HCT116 (cell line): ENCODE measurements around the gene TAPT1. TPM values are rescaled to one million over a fixed set of nuclear protein-coding genes. Genes with fewer than 3 reads are reported as not detected.

Source experiments
- ATAC-seq: fragments of 200-7000 bp; cut with Tn5 transposase; 2 replicates; pipeline ENCODE4 v1.9.1; 2020; ENCODE audit warnings: mild to moderate bottlenecking, moderate library complexity
- BruUV-seq: library from RNA; stranded (reverse); fragments of 400-500 nt; replicated peaks from 2 replicates; lab custom pipeline; 2021; lab: Mats Ljungman, UMichigan
- CTCF ChIA-PET: fragments of 300-600 bp; sonication (Branson Sonifier 250); formaldehyde crosslinking; loops from one replicate; lab custom pipeline; 2021; ENCODE audit warnings: antibody characterized with exemption; lab: Charles Lee
- POLR2A ChIA-PET: fragments of 300-600, 350-600 bp; sonication (Branson Sonifier 250); formaldehyde crosslinking; loops from one replicate; lab custom pipeline; 2021; ENCODE audit warnings: antibody characterized with exemption; lab: Charles Lee
- RAD21 ChIA-PET, 2 experiments: fragments of 300-600 bp; sonication (Branson Sonifier 250); formaldehyde crosslinking; loops; one replicate each; lab custom pipeline; 2023; ENCODE audit warnings: low total read pairs in 2 of 2; ENCODE audit not compliant: uncharacterized antibody in 2 of 2, unreplicated experiment in 2 of 2, low non-redundant PET in 1 of 2; lab: Charles Lee
- DNase-seq: peaks from one replicate; pipeline ENCODE4 v3.0.0-alpha.2; 2010; ENCODE audit warnings: low read depth, low spot score
- H2AFZ ChIP-seq: fragments of 200-600 bp; shearing (Covaris generic), sonication (generic); 2 replicates; pipeline ENCODE4 v1.6.1; 2017; ENCODE audit warnings: low read depth, mixed run types, mixed read lengths, antibody characterized with exemption, low read length; ENCODE audit not compliant: poor library complexity, severe bottlenecking
- H3K27ac ChIP-seq: 2 replicates; pipeline ENCODE4 v1.5.1; 2012; ENCODE audit warnings: low read depth, low read length
- H3K27me3 ChIP-seq: fragments of 200-600 bp; sonication (generic); 2 replicates; pipeline ENCODE4 v1.6.1; 2016; ENCODE audit warnings: mixed run types, low read length, mixed read lengths; ENCODE audit not compliant: insufficient read depth
- H3K36me3 ChIP-seq, 2 experiments: fragments of 200-500 bp in 1 of 2; fragments of 200-600 bp in 1 of 2; sonication (Bioruptor generic) in 1 of 2; sonication (generic) in 1 of 2; 2 replicates each; pipeline versions ENCODE4 v1.5.1 to v1.6.1; 2014 to 2016; ENCODE audit warnings: low read length in 2 of 2, inconsistent platforms in 1 of 2, mixed read lengths in 1 of 2, mixed run types in 1 of 2; ENCODE audit not compliant: insufficient read depth in 2 of 2, control insufficient read depth in 1 of 2
- H3K4me1 ChIP-seq, 2 experiments: fragments of 200-600 bp in 1 of 2; sonication (generic) in 1 of 2; 2 replicates each; pipeline versions ENCODE4 v1.5.1 to v1.6.1; 2012 to 2017; ENCODE audit warnings: low read length in 2 of 2, inconsistent platforms in 1 of 2, mild to moderate bottlenecking in 1 of 2, mixed read lengths in 1 of 2, mixed run types in 1 of 2, moderate library complexity in 1 of 2; ENCODE audit not compliant: insufficient read depth in 2 of 2, control insufficient read depth in 1 of 2
- H3K4me2 ChIP-seq: fragments of 200-600 bp; sonication (generic); 2 replicates; pipeline ENCODE4 v1.6.1; 2017; ENCODE audit warnings: mixed run types, low read length, mixed read lengths
- H3K4me3 ChIP-seq, 2 experiments: fragments of 200-600 bp in 1 of 2; sonication (generic) in 1 of 2; replicated peaks in 1 of 2; 2 replicates each; pipeline ENCODE4 v1.5.1; 2011 to 2016; ENCODE audit warnings: low read length in 2 of 2, control low read depth in 1 of 2, low read depth in 1 of 2, mild to moderate bottlenecking in 1 of 2, mixed read lengths in 1 of 2, mixed run types in 1 of 2
- H3K79me2 ChIP-seq: fragments of 200-600 bp; sonication (generic); 2 replicates; pipeline ENCODE4 v1.6.1; 2017; ENCODE audit warnings: mild to moderate bottlenecking, mixed run types, low read length, moderate library complexity, mixed read lengths; ENCODE audit not compliant: insufficient read depth
- H3K9ac ChIP-seq: fragments of 200-600 bp; sonication (generic); 2 replicates; pipeline ENCODE4 v1.6.1; 2016; ENCODE audit warnings: low read length, mixed read lengths
- H3K9me2 ChIP-seq: fragments of 200-600 bp; sonication (generic), shearing (Covaris generic); 2 replicates; pipeline ENCODE4 v1.6.1; 2017; ENCODE audit warnings: mixed run types, mild to moderate bottlenecking, moderate library complexity; ENCODE audit not compliant: insufficient read depth
- H3K9me3 ChIP-seq, 2 experiments: fragments of 200-500 bp in 1 of 2; fragments of 200-600 bp in 1 of 2; sonication (Bioruptor generic) in 1 of 2; sonication (generic) in 1 of 2; 2 replicates each; pipeline ENCODE4 v1.6.1; 2014 to 2017; ENCODE audit warnings: low read length in 2 of 2, mixed read lengths in 2 of 2, inconsistent platforms in 1 of 2, low read depth in 1 of 2, mild to moderate bottlenecking in 1 of 2, mixed run types in 1 of 2, moderate library complexity in 1 of 2; ENCODE audit not compliant: control insufficient read depth in 1 of 2, insufficient read depth in 1 of 2
- H4K20me1 ChIP-seq: fragments of 200-600 bp; sonication (generic), shearing (Covaris generic); 2 replicates; pipeline ENCODE4 v1.6.1; 2017; ENCODE audit warnings: mixed run types, mild to moderate bottlenecking, moderate library complexity; ENCODE audit not compliant: insufficient read depth
- ATF3 ChIP-seq: IDR thresholded peaks from 2 replicates; pipeline ENCODE4 v1.6.1; 2012
- CEBPB ChIP-seq: IDR thresholded peaks from 2 replicates; pipeline ENCODE4 v1.6.1; 2012; ENCODE audit warnings: low read depth
- CTCF ChIP-seq, 3 experiments: fragments of 200-600 bp in 1 of 3; sonication (generic) in 1 of 3; IDR thresholded peaks in 2 of 3; conservative IDR thresholded peaks in 1 of 3; 2 replicates each; pipeline ENCODE4 v1.5.1; 2012 to 2017; ENCODE audit warnings: low read depth in 2 of 3, low read length in 2 of 3, antibody characterized with exemption in 1 of 3, borderline replicate concordance in 1 of 3, control low read depth in 1 of 3, mild to moderate bottlenecking in 1 of 3, mixed read lengths in 1 of 3, mixed run types in 1 of 3, moderate library complexity in 1 of 3; ENCODE audit not compliant: insufficient read depth in 1 of 3
- EGR1 ChIP-seq: IDR thresholded peaks from 2 replicates; pipeline ENCODE4 v1.6.1; 2012; ENCODE audit warnings: low read depth
- ELF1 ChIP-seq: IDR thresholded peaks from 2 replicates; pipeline ENCODE4 v1.6.1; 2012; ENCODE audit warnings: low read depth, borderline replicate concordance
- EZH2 ChIP-seq: fragments of 200-600 bp; sonication (generic); IDR thresholded peaks from 2 replicates; pipeline ENCODE4 v1.6.1; 2017; ENCODE audit warnings: antibody characterized with exemption, mixed run types
- FOSL1 ChIP-seq: IDR thresholded peaks from 2 replicates; pipeline ENCODE4 v1.6.1; 2012; ENCODE audit warnings: low read depth
- JUND ChIP-seq: IDR thresholded peaks from 2 replicates; pipeline ENCODE4 v1.6.1; 2012
- POLR2A ChIP-seq: IDR thresholded peaks from 2 replicates; pipeline ENCODE4 v1.7.0; 2011; ENCODE audit warnings: borderline replicate concordance; ENCODE audit not compliant: insufficient read depth, insufficient read length; ENCODE audit errors: extremely low read depth
- SP1 ChIP-seq: IDR thresholded peaks from 2 replicates; pipeline ENCODE4 v1.6.1; 2012; ENCODE audit warnings: low read depth
- SRF ChIP-seq: IDR thresholded peaks from 2 replicates; pipeline ENCODE4 v1.6.1; 2012; ENCODE audit warnings: low read depth
- YY1 ChIP-seq: IDR thresholded peaks from 2 replicates; pipeline ENCODE4 v1.6.1; 2011; ENCODE audit warnings: low read length, low read depth, moderate library complexity, mild to moderate bottlenecking; ENCODE audit not compliant: insufficient replicate concordance; ENCODE audit errors: extremely low read depth
- ZFX ChIP-seq: fragments of 450-650 bp; IDR thresholded peaks from 2 replicates; pipeline ENCODE4 v1.6.1; 2017
- ZNF274 ChIP-seq: fragments of 200-500 bp; sonication (Bioruptor generic); IDR thresholded peaks from 2 replicates; pipeline ENCODE4 v1.6.1; 2014; ENCODE audit warnings: mild to moderate bottlenecking, low read depth, low read length, inconsistent platforms
- intact Hi-C: fragments of 100-400 bp; cut with micrococcal nuclease; formaldehyde crosslinking; loops from 2 replicates; pipeline ENCODE4 v1.10.0; 2022
- total RNA-seq: library from RNA; stranded (reverse); gene quantifications from one replicate; pipeline ENCODE4 v1.2.1, GENCODE V29; 2021; ENCODE audit not compliant: unreplicated experiment

Gene TAPT1
- total RNA-seq, 1 experiment from 2014 or later: 11.7 TPM

- ChIA-PET CTCF (interaction anchor here (1.5 kb wide), 1 partner anchor 15 kb away, joined by 6 read pairs; no protein-coding TSS in a partner anchor), RAD21 (no interaction called here), POLR2A (no interaction called here)
- no peaks in the 10 kb centered on the region for H3K36me3 ChIP-seq
- H3K9me3 ChIP-seq: no peaks in the 10 kb centered on the region
- no peak overlapping the region for H3K9ac ChIP-seq
- H2AFZ ChIP-seq: no peak overlapping the region
- no peak for ATAC-seq
- H3K79me2 ChIP-seq: no peaks in the 10 kb centered on the region
- BruUV-seq: no TSS peak
- intact Hi-C loops: no loop called here
- no peaks in the 10 kb centered on the region for H4K20me1 ChIP-seq
- DNase-seq: no peak
- H3K27me3 ChIP-seq: no peaks in the 10 kb centered on the region
- no peak overlapping the region for H3K27ac ChIP-seq
- H3K9me2 ChIP-seq: no peaks in the 10 kb centered on the region
- TF ChIP-seq JUND: no peak
- TF ChIP-seq CEBPB: no peak
- no peak for TF ChIP-seq ZNF274
- no peak for TF ChIP-seq POLR2A
- TF ChIP-seq EZH2: no peak
- no peak for TF ChIP-seq EGR1
- TF ChIP-seq FOSL1: no peak
- no peak for TF ChIP-seq CTCF (IDR thresholded peaks at IDR 0.05 in 2 of 3, conservative IDR thresholded peaks at IDR 0.05 in 1 of 3; ENCODE audit: borderline replicate concordance in 1 of 3, insufficient read depth in 1 of 3, low read depth in 2 of 3, low read length in 2 of 3)
- TF ChIP-seq ATF3: no peak
- no peak for TF ChIP-seq SP1
- no peak for TF ChIP-seq YY1
- no peak for TF ChIP-seq SRF
- TF ChIP-seq ZFX: no peak
- TF ChIP-seq ELF1: no peak
- no peak overlapping the region for H3K4me3 ChIP-seq
- H3K4me2 ChIP-seq: no peak overlapping the region
- no peaks in the 10 kb centered on the region for H3K4me1 ChIP-seq
Observed at GRCh38 chr4:16183604-16184003, 42.7 kb downstream of the TAPT1 start.
